Measurements from ENCODE around the gene PLIN4.

GRCh38 chr19:4539693-4540581, 21.7 kb upstream of the PLIN4 start, which contains the start of gene LRG1:
- TF ChIP-seq CTCF (IDR thresholded peaks at IDR 0.05) (no peak), POLR2A (IDR thresholded peaks at IDR 0.05) (no peak), EP300 (IDR thresholded peaks at IDR 0.05) (peak in 1 of 2 donors; percentile 46)
